ENCODE measurements around the gene FRMPD3. TPM values are rescaled to one million over a fixed set of nuclear protein-coding genes. Genes with fewer than 3 reads are reported as not detected.
"Not testable (repeated sequence)": the region's sequence is repeated elsewhere in the genome, so short reads cannot be mapped to it uniquely, and the experiment has no call there.

FRMPD3 gene
- total RNA-seq, 2 donors from 2014 or later: not detected

GRCh38 chrX:107452581-107452980 lies 3.1 kb downstream of the FRMPD3 start:
- H3K27me3 Mint-ChIP-seq (ENCODE audit: low read depth): peaks cover 36% of the 10 kb centered on the region
- no peak overlapping the region for H3K4me3 Mint-ChIP-seq
- H3K36me3 Mint-ChIP-seq (ENCODE audit: insufficient read depth in 2 of 2): peaks cover 0 to 3% of the 10 kb centered on the region in 2 donors
- no peak overlapping the region for H3K27ac Mint-ChIP-seq
- H3K4me1 Mint-ChIP-seq (ENCODE audit: low read depth): peaks cover 18% of the 10 kb centered on the region
- DNase-seq (no peak), ATAC-seq (replicated peaks in 1 of 2) (no peak)
- H3K9me3 Mint-ChIP-seq: no peaks in the 10 kb centered on the region

DNA sequence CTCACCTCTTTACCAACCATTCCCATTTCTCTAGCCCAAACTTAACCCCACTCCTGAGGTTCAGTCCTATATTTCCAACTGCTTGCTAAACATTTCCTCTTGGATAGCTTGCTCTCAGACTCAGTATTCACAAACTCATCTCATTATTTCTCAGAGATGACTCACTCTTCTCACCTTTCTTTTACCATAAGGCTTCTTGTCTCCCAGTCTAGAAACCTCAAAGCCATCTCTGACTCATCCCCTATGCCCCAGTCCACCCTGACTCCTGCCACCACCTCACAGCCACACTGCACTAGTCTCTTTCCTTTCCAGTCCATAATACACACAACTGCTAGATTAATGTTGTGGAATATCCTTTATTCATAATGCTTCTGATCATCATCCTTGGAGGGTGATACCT lies 4.8 kb downstream of the FRMPD3 start:
- Mint-ChIP-seq H3K9me3 (no peaks in the 10 kb centered on the region), H3K27me3 (ENCODE audit: low read depth) (peaks cover 33% of the 10 kb centered on the region), H3K36me3 (ENCODE audit: insufficient read depth in 2 of 2) (peaks cover 0 to 3% of the 10 kb centered on the region in 2 donors), H3K27ac (no peak overlapping the region), H3K4me1 (ENCODE audit: low read depth) (peaks cover 12% of the 10 kb centered on the region), H3K4me3 (no peak overlapping the region)
- ATAC-seq (replicated peaks in 1 of 2): peak; percentile 94 to 96
- peak; percentile 39 to 62 for DNase-seq

- no peak for ATAC-seq (replicated peaks in 1 of 2)
- Mint-ChIP-seq H3K9me3 (no peaks in the 10 kb centered on the region), H3K36me3 (ENCODE audit: insufficient read depth in 2 of 2) (no peaks in the 10 kb centered on the region), H3K4me1 (ENCODE audit: low read depth) (no peaks in the 10 kb centered on the region), H3K27me3 (ENCODE audit: low read depth) (peaks cover 52% of the 10 kb centered on the region), H3K27ac (no peak overlapping the region), H3K4me3 (no peak overlapping the region)
- no peak for DNase-seq
These were observed 7.8 kb downstream of the FRMPD3 start for GRCh38 chrX:107457289-107457688.

DNA sequence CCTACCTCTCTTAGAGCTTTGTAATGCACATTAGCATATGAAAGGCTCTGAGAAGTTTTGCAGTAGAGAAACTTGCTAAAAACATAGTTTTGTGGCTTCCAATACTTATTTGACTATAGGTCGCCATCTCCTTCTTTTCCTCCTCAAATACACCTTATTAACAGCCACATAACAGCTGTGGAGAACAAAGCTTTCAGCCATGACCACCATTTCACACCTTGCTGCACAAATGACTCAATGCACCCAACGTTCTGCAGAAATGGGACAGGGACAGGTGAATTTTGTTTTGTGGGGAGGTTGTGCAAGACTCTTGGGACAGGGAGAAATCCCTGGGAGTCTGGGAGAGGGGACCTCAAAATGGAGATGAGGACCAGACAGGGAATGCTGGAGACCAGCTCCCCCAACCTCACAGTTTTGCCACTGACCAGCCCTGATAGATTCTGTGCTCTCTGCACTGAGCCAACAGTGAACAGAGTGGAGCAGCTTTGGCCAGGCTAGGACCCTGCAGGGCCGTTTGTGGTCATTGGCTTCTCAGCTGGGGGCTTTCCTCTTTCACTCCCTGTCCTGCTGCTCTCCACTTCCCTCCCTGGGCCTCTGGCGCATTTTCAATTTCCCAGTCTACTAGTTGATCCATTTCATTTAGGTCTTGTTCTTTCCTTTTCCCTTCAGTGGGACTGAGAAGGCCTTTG lies 16.6 kb downstream of the FRMPD3 start:
- ATAC-seq (replicated peaks in 1 of 2): peak in 1 of 2 donors; percentile 39
- no peaks in the 10 kb centered on the region for H3K9me3 Mint-ChIP-seq
- DNase-seq: no peak
- H3K4me1 Mint-ChIP-seq (ENCODE audit: low read depth): no peaks in the 10 kb centered on the region
- no peaks in the 10 kb centered on the region for H3K36me3 Mint-ChIP-seq (ENCODE audit: insufficient read depth in 2 of 2)
- H3K27me3 Mint-ChIP-seq (ENCODE audit: low read depth): peaks cover 51% of the 10 kb centered on the region
- no peak overlapping the region for H3K4me3 Mint-ChIP-seq
- H3K27ac Mint-ChIP-seq: no peak overlapping the region

- no peak overlapping the region for H3K27ac Mint-ChIP-seq
- H3K4me1 Mint-ChIP-seq (ENCODE audit: low read depth): no peaks in the 10 kb centered on the region
- no peaks in the 10 kb centered on the region for H3K36me3 Mint-ChIP-seq (ENCODE audit: insufficient read depth in 2 of 2)
- DNase-seq: no peak
- H3K9me3 Mint-ChIP-seq: no peaks in the 10 kb centered on the region
- no peak overlapping the region for H3K4me3 Mint-ChIP-seq
- ATAC-seq (replicated peaks in 1 of 2): peak in 1 of 2 donors; percentile 43
- peaks cover 40% of the 10 kb centered on the region for H3K27me3 Mint-ChIP-seq (ENCODE audit: low read depth)
These were observed 17.8 kb downstream of the FRMPD3 start for GRCh38 chrX:107467271-107467670.

- no peaks in the 10 kb centered on the region for H3K36me3 Mint-ChIP-seq (ENCODE audit: insufficient read depth in 2 of 2)
- no peak for DNase-seq
- H3K27me3 Mint-ChIP-seq (ENCODE audit: low read depth): peaks cover 31% of the 10 kb centered on the region
- H3K4me1 Mint-ChIP-seq (ENCODE audit: low read depth): no peaks in the 10 kb centered on the region
- no peak overlapping the region for H3K27ac Mint-ChIP-seq
- no peaks in the 10 kb centered on the region for H3K9me3 Mint-ChIP-seq
- H3K4me3 Mint-ChIP-seq: no peak overlapping the region
- no peak for ATAC-seq (replicated peaks in 1 of 2)
These were observed 20.7 kb downstream of the FRMPD3 start for GRCh38 chrX:107470198-107470597.

DNA sequence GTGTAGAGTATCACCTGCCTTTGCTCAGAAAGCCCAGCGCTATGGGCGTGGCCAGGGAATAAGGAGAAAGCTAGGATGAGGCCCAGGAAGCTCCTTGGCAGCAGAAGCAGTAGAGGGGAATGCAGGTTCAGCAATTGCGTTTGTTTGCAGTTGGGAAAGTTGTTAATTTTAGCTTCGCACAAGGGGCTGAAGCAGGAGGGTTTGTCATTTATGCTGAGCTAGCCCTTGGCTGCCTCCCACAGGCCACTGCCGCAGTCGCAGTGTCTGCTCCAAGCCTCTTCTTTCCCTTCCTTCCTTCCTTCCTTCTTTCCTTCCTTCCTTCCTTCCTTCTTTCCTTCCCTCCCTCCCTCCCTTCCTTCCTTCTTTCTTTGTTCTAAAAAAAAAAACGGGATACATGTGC lies 21.5 kb downstream of the FRMPD3 start:
- ATAC-seq (replicated peaks in 1 of 2) (no peak), DNase-seq (no peak)
- Mint-ChIP-seq H3K27me3 (ENCODE audit: low read depth) (peaks cover 29% of the 10 kb centered on the region), H3K9me3 (no peaks in the 10 kb centered on the region), H3K27ac (no peak overlapping the region), H3K4me3 (no peak overlapping the region), H3K36me3 (ENCODE audit: insufficient read depth in 2 of 2) (no peaks in the 10 kb centered on the region), H3K4me1 (ENCODE audit: low read depth) (no peaks in the 10 kb centered on the region)

DNA sequence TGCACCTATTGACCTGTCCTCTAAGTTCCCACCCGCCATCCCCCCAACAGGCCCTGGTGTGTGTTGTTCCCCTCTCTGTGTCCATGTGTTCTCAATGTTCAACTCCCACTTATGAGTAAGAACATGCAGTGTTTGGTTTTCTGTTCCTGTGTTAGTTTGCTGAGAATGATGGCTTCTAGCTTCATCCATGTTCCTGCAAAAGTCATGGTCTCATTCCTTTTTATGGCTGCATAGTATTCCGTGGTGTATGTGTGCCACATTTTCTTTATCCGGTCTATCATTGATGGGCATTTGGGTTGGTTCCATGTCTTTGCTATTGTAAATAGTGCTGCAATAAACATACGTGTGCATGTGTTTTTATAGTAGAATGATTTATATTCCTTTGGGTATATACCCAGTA lies 22.0 kb downstream of the FRMPD3 start:
- not testable (repeated sequence) for H3K4me3 Mint-ChIP-seq; H3K4me1 Mint-ChIP-seq (ENCODE audit: low read depth); H3K9me3 Mint-ChIP-seq; H3K27ac Mint-ChIP-seq; ATAC-seq (replicated peaks in 1 of 2); H3K36me3 Mint-ChIP-seq (ENCODE audit: insufficient read depth in 2 of 2); DNase-seq
- H3K27me3 Mint-ChIP-seq (ENCODE audit: low read depth): peaks cover 30% of the 10 kb centered on the region

DNA sequence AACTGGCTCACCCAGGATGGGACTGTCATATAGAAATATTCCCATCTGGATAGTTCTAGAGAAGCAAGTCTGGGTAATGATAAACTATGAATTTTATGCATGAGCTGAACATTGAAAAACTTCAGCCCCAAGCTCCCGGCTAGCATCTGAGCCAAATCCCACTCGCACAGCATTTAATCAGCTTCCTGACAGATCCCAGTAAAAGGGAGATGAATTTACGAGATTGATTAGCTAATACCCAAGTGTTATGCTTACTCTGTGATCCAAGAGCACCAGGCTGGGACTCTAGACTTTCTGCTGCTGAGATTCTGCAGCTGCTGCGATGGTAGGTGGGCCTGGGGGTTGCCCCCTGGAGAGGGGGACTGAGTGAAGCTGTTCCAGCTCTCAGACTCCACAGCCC lies 28.0 kb downstream of the FRMPD3 start:
- H3K36me3 Mint-ChIP-seq (ENCODE audit: insufficient read depth in 2 of 2): no peaks in the 10 kb centered on the region

DNA sequence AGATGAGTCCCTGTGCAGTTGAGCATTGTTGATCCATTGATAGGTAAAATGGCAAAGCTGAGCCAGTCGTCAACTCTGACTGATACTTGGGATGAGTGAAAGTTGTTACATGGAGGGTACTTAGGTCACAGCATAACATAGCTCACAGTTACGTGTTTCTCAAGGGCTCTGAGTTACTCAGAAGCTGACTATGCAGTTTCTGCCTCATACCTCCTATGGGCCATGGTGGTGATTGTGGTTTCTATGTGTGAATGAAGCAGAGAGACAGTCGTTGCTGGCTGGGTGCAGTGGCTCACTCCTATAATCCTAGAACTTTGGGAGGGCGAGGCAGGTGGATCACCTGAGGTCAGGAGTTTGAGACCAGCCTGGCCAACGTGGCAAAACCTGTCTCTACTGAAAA lies 30.8 kb downstream of the FRMPD3 start:
- DNase-seq (no peak), ATAC-seq (replicated peaks in 1 of 2) (peak; percentile 51 to 91)
- H3K4me1 Mint-ChIP-seq (ENCODE audit: low read depth): peaks cover 8% of the 10 kb centered on the region
- no peak overlapping the region for H3K4me3 Mint-ChIP-seq
- no peaks in the 10 kb centered on the region for H3K9me3 Mint-ChIP-seq
- no peak overlapping the region for H3K27ac Mint-ChIP-seq
- H3K36me3 Mint-ChIP-seq (ENCODE audit: insufficient read depth in 2 of 2): no peaks in the 10 kb centered on the region
- H3K27me3 Mint-ChIP-seq (ENCODE audit: low read depth): peaks cover 57% of the 10 kb centered on the region

More for the DNA sequence above, 28.0 kb downstream of the FRMPD3 start:
- Mint-ChIP-seq H3K27me3 (ENCODE audit: low read depth) (peaks cover 58% of the 10 kb centered on the region), H3K9me3 (no peaks in the 10 kb centered on the region), H3K27ac (no peak overlapping the region), H3K4me3 (no peak overlapping the region), H3K4me1 (ENCODE audit: low read depth) (peaks cover 8% of the 10 kb centered on the region)
- DNase-seq (no peak), ATAC-seq (replicated peaks in 1 of 2) (no peak)

GRCh38 chrX:107482046-107482445 lies 32.6 kb downstream of the FRMPD3 start:
- H3K27ac Mint-ChIP-seq: no peak overlapping the region
- no peaks in the 10 kb centered on the region for H3K9me3 Mint-ChIP-seq
- H3K27me3 Mint-ChIP-seq (ENCODE audit: low read depth): peaks cover 46% of the 10 kb centered on the region
- no peak for ATAC-seq (replicated peaks in 1 of 2)
- no peak overlapping the region for H3K4me3 Mint-ChIP-seq
- DNase-seq: no peak
- H3K4me1 Mint-ChIP-seq (ENCODE audit: low read depth): peaks cover 8% of the 10 kb centered on the region
- H3K36me3 Mint-ChIP-seq (ENCODE audit: insufficient read depth in 2 of 2): no peaks in the 10 kb centered on the region

DNA sequence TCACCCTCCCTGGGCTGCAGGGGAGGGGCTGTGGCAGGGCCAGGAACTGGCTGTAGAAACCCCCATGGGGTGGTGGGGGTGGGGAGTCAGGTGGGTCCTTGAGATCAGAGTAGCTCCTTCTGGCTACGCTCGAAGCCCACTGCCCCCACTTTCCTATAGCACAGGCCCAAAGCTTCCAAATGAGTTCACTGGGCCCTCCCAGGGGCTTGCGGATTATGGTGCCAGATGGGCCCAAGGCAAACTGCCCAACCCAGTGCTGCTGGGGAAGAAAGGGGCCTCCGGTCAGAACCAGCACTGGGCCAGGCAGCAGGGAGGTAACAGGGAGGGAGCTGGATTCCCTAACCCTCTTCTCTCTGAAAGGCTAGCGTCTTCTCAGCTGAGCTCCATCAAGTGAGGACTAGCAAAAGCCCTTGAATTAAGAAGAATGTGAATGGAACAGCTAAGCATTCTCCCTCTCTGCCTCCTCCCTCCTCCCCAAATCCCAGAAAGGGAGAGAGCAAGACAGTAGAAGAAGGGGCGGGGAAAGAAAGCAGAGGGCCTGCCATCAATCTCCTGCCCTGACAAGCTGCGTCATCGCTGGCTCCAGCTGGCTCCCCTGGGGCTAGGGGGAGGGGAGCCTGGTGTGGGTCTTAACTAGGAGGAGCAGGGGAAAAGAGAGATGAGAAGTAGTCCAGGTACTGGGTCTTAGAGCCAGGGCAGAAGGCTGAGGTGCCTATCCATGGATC lies 34.7 kb downstream of the FRMPD3 start:
- H3K36me3 Mint-ChIP-seq (ENCODE audit: insufficient read depth in 2 of 2): no peaks in the 10 kb centered on the region
- ATAC-seq (replicated peaks in 1 of 2): no peak
- H3K27me3 Mint-ChIP-seq (ENCODE audit: low read depth): peaks cover 44% of the 10 kb centered on the region
- H3K27ac Mint-ChIP-seq: no peak overlapping the region
- DNase-seq: no peak
- no peak overlapping the region for H3K4me3 Mint-ChIP-seq
- H3K9me3 Mint-ChIP-seq: no peaks in the 10 kb centered on the region
- peaks cover 8% of the 10 kb centered on the region for H3K4me1 Mint-ChIP-seq (ENCODE audit: low read depth)

- H3K27me3 Mint-ChIP-seq (ENCODE audit: low read depth): peaks cover 38% of the 10 kb centered on the region
- H3K9me3 Mint-ChIP-seq: no peaks in the 10 kb centered on the region
- no peaks in the 10 kb centered on the region for H3K36me3 Mint-ChIP-seq (ENCODE audit: insufficient read depth in 2 of 2)
- peaks cover 6% of the 10 kb centered on the region for H3K4me1 Mint-ChIP-seq (ENCODE audit: low read depth)
- H3K4me3 Mint-ChIP-seq: no peak overlapping the region
- H3K27ac Mint-ChIP-seq: no peak overlapping the region
- ATAC-seq (replicated peaks in 1 of 2) (no peak), DNase-seq (no peak)
These were observed 35.6 kb downstream of the FRMPD3 start for GRCh38 chrX:107485013-107485412.

All from activated T-cell treated with anti-CD3 and anti-CD28 coated beads, Interleukin-2, amount 50 U/mL, for 72 hours (primary cell).